Right atrium auricular region (tissue), 2 donors: ENCODE results near the gene MMP24. TPM values are rescaled to one million over a fixed set of nuclear protein-coding genes. Genes with fewer than 3 reads are reported as not detected.

Experiments
- DNase-seq: peaks from one replicate; pipeline ENCODE4 v3.0.0-alpha.2; 2019; ENCODE audit warnings: low spot score
- H3K27ac ChIP-seq, 2 donors: fragments of 200-600 bp; sonication (generic); 1 replicate in 1 of 2; 2 replicates in 1 of 2; pipeline ENCODE4 v1.5.1; 2016 to 2019
- H3K27me3 ChIP-seq, 2 donors: fragments of 200-600 bp; sonication (generic); one replicate each; pipeline versions ENCODE4 v1.5.1 to v1.6.0; 2017 to 2019
- H3K36me3 ChIP-seq: fragments of 200-600 bp; sonication (generic); one replicate; pipeline ENCODE4 v1.5.1; 2016
- H3K4me1 ChIP-seq, 2 donors: fragments of 200-600 bp; sonication (generic); one replicate each; pipeline versions ENCODE4 v1.5.1 to v1.6.0; 2017 to 2019
- H3K4me3 ChIP-seq, 2 donors: fragments of 200-600 bp; sonication (generic); 1 replicate in 1 of 2; 2 replicates in 1 of 2; pipeline ENCODE4 v1.5.1; 2017 to 2019; ENCODE audit warnings: mild to moderate bottlenecking in 1 of 2, moderate library complexity in 1 of 2
- H3K9me3 ChIP-seq, 2 donors: fragments of 200-600 bp; sonication (generic); one replicate each; pipeline ENCODE4 v1.5.1; 2019
- total RNA-seq, 2 donors: library from RNA; depleted of rRNA; stranded (reverse); fragments of >200 nt; gene quantifications; one replicate each; pipeline ENCODE4 v1.1.0, GENCODE V29; 2016
- TF ChIP-seq, protein P1 (sequence below), 2 donors: fragments of 200-600 bp; sonication (generic); IDR thresholded peaks; one replicate each; pipeline ENCODE4 v1.5.1; 2019; ENCODE audit warnings: antibody characterized with exemption in 2 of 2

MMP24 gene
- total RNA-seq, 2 donors from 2014 or later = 2.2 to 3.8 TPM

DNA sequence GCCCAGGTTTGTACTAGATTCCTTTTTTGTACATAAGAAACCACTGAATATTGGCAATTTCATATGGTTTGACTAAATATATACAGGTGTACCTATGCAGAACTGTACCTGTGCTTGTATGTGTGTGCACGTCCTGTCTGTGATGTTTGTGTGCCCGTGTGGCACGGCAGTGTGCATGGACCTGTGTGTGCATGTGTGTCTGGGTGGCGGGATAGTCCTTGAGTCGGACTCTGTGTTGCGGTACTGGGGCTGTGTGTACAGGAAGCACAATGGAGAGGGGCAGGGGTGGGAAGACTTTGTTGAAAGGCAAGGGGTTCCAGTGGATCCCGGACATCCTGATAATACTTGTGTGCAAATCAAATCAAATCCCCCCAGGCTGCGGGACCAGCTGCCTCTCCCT is 69.2 kb downstream of the MMP24 start:
- Histone ChIP-seq H3K4me3 (no peak overlapping the region), H3K9me3 (no peaks in the 10 kb centered on the region), H3K36me3 (no peaks in the 10 kb centered on the region), H3K4me1 (no peaks in the 10 kb centered on the region), H3K27me3 (no peaks in the 10 kb centered on the region), H3K27ac (no peak overlapping the region)
- no peak for DNase-seq
- TF ChIP-seq, protein P1, sequence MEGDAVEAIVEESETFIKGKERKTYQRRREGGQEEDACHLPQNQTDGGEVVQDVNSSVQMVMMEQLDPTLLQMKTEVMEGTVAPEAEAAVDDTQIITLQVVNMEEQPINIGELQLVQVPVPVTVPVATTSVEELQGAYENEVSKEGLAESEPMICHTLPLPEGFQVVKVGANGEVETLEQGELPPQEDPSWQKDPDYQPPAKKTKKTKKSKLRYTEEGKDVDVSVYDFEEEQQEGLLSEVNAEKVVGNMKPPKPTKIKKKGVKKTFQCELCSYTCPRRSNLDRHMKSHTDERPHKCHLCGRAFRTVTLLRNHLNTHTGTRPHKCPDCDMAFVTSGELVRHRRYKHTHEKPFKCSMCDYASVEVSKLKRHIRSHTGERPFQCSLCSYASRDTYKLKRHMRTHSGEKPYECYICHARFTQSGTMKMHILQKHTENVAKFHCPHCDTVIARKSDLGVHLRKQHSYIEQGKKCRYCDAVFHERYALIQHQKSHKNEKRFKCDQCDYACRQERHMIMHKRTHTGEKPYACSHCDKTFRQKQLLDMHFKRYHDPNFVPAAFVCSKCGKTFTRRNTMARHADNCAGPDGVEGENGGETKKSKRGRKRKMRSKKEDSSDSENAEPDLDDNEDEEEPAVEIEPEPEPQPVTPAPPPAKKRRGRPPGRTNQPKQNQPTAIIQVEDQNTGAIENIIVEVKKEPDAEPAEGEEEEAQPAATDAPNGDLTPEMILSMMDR (IDR thresholded peaks at IDR 0.05) = no peak

DNA sequence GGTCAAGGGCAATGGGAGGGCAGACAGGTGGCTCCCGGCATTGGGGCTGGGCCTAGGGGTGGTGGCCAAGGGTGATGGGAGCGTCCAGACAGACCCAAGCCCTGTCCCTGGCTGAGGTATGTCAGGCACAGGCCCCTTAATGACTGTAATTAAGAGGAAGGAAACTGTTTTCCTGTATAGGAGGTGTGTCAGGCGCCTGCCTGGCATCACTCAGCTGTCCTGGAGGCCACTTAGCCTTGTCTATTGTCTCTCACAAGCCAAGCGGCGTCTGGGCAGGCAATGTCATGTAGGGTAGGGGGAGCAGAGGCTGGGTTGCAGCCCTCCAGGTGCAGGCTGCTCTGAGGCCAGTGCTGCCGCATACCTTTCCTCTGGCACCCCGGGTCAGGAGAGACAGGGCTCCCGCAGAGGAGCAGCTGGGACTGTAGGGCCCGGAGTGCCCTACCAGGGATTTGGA is 69.6 kb downstream of the MMP24 start:
- no peak for DNase-seq
- TF ChIP-seq, protein P1 (IDR thresholded peaks at IDR 0.05) = no peak
- H3K27me3 ChIP-seq = no peaks in the 10 kb centered on the region

DNA sequence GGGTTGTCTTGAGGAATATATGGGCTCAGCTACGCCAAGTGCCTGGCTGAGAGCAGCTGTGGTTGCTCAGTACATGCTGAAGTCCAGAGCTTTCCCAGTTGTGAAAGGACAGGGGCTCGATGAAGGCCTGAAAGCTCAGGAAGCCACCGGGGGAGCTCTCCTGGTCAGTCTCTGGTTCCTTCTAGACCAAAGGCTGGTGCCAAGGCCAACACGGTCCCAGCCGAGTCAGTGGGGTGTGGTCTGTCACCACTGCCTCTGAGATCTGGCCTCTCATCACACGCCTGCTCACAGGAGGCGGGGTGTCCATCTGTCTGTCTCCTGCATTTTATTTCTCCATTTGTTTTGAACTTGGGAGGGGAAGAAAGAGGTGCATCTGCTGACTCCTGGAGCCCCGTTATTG is 70.7 kb downstream of the MMP24 start:
- TF ChIP-seq, protein P1 (IDR thresholded peaks at IDR 0.05) = no peak
- no peak for DNase-seq
- Histone ChIP-seq H3K4me3 (no peak overlapping the region), H3K9me3 (no peaks in the 10 kb centered on the region), H3K4me1 (no peaks in the 10 kb centered on the region), H3K27ac (no peak overlapping the region), H3K27me3 (no peaks in the 10 kb centered on the region), H3K36me3 (no peaks in the 10 kb centered on the region)

More for the DNA sequence above, 69.6 kb downstream of the MMP24 start:
- Histone ChIP-seq H3K4me1 (no peaks in the 10 kb centered on the region), H3K9me3 (no peaks in the 10 kb centered on the region), H3K27ac (no peak overlapping the region), H3K36me3 (no peaks in the 10 kb centered on the region), H3K4me3 (no peak overlapping the region)

DNA sequence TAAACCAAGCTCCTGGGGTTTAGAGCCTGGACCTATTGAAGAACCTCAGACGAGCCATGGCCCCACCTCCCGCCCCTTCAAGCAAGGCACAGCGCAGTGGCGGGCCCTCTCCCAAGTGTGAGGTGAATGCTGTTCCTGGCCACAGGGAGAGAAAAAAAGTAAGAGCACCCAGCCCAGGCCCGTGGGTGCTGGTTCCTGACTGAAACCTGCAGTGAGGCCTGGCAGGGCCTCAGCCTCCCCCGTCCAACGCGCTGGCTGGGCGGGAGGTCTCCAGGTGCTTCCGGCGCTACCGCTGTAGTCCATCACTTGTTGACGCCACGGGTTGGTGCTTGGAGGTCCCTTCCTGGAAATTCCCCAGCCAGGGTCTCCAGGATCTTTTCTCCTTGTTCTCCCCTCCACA is 71.2 kb downstream of the MMP24 start:
- no peaks in the 10 kb centered on the region for H3K9me3 ChIP-seq
- H3K4me3 ChIP-seq = no peak overlapping the region
- no peak overlapping the region for H3K27ac ChIP-seq
- no peaks in the 10 kb centered on the region for H3K36me3 ChIP-seq
- H3K27me3 ChIP-seq = no peaks in the 10 kb centered on the region
- TF ChIP-seq, protein P1 (IDR thresholded peaks at IDR 0.05) = no peak
- no peak for DNase-seq
- H3K4me1 ChIP-seq = no peaks in the 10 kb centered on the region

DNA sequence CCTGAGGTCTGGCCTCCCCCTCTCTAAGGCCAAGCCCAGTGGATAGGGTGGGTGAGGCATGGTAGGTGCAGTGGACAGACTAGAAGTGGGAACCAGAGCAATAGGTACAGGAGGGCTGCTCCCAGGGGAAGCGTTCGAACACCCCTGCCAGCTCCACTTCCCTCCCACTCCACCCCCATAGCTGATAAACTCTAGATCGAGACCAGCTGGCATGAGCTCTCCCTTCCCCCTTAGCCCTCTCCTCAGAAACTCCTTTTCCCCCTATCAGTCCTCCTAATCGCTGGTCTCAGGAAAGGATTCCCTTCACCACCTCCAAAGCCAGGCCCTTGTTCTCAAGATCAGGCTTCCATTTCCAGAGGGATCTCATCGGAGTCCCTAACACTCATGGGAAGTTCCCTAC is 71.8 kb downstream of the MMP24 start:
- H3K27me3 ChIP-seq = no peaks in the 10 kb centered on the region
- no peak overlapping the region for H3K27ac ChIP-seq
- H3K36me3 ChIP-seq = no peaks in the 10 kb centered on the region
- no peak overlapping the region for H3K4me3 ChIP-seq
- H3K4me1 ChIP-seq = no peaks in the 10 kb centered on the region
- TF ChIP-seq, protein P1 (IDR thresholded peaks at IDR 0.05) = no peak
- DNase-seq = no peak
- no peaks in the 10 kb centered on the region for H3K9me3 ChIP-seq

DNA sequence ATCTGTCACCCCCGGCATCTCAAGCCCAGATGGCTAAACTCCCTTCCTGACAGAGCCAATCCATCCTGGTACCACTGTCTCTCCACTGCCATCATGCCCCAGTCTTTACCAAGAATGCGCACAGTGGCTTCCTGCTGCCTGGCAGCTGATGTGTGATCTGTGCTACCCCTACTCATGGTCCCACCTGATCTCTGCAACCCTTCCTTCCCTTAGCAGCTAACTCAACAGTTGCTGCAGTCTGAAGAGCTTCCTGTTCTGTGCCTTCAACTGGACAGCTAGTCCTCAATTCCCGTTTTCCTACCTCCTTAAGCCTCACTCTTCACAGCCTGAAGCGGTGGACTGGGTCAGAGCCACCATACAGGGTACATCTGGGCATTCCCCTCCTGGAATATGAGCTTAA is 73.3 kb downstream of the MMP24 start:
- Histone ChIP-seq H3K4me3 (no peak overlapping the region), H3K27ac (no peak overlapping the region), H3K27me3 (no peaks in the 10 kb centered on the region), H3K4me1 (peaks cover 0 to 7% of the 10 kb centered on the region in 2 donors), H3K36me3 (no peaks in the 10 kb centered on the region), H3K9me3 (no peaks in the 10 kb centered on the region)
- no peak for DNase-seq
- TF ChIP-seq, protein P1 (IDR thresholded peaks at IDR 0.05) = no peak
